ENCODE results near the gene GFPT1.
"Not testable (repeated sequence)": the region's sequence is repeated elsewhere in the genome, so short reads cannot be mapped to it uniquely, and the experiment has no call there.

GFPT1 gene

DNA sequence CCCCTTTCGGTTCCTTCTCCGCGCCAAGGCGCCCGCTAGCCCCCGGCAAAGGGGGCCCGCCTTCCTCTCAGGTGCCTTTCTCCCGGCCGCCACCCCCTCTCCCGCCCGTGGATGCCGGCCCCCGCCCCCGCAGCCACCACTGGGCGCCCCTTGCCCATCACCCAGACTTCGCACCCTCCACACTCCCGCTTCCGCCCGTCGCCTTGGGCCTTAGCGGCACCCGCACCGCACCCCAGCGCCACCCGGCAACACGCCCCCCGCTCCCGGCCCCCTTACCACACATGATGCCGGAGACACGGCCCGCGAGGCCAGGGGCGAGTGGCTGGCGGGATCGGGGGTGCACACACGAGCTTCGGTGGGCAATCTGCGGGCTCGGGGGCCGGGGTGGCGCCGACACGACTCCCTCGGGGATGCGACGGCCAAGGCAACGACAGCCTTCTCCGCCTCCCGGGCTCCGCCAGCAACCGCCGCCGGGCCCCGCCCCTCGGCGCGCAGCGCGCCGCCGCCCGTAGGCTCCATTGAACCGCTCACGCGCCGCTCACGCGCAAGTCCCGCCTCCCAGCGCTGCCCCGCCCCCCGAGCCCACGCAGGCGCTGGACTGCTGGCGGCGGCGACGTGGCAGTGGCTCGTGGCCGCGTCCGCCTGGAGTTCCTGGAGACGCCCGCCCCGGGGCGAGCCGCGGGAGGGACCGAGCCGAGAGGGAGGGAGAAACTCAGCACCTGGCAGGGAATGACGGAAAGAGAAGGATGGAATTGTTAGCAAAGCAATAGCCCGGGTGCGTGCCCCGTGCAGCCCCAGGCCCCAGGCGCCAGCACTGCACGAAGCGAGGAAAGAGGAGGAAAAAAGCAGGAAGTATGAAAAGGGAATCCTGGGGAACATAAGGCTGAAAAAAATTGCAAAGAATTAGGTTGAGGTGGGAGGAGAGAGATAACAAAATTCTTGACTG is at the start of gene GFPT1:
Gene GFPT1, minus strand, starts transcription at position 439 of the 946 bp plus-strand sequence. Its CDS starts 156 bp downstream, at position 283.
- peak; percentile 72 to 84 for DNase-seq

DNA sequence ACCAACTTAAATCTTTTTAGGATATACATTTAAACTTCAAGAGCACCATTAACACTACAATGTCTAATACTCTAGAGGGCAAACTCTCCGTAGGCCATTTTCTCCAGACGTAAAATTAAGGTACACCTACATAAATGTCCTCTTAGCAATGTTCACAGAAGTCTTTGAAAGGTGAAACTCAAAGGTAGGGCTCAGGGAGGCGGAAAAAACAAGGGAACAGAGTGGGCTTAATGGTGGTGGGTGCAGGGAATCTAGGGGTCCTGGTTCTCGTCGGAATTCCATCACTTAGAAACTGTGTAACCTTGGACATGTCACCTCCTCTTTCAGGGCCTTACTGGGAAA is 49.5 kb upstream of the GFPT1 start:
- peak; percentile 25 to 38 for DNase-seq

DNA sequence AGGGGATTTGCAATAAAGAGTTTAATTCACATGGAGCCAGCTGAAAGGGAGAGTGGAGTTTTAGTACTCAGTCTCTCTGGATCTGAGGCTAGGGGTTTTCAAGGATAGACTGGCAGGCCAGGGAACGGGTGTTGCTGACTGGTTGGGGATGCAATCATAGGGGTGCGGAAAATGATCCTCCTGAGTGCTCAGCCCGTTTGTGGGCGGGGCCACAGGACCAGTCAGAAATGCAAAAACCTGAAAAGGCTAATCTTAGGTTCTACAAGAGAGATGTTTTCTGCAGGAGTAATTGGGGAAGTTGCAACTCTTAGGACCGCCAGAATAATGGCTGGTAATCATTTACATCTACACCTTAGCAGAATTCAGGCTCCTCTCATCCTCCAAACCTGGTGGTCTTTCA is 47.7 kb upstream of the GFPT1 start:
- DNase-seq: no peak

DNA sequence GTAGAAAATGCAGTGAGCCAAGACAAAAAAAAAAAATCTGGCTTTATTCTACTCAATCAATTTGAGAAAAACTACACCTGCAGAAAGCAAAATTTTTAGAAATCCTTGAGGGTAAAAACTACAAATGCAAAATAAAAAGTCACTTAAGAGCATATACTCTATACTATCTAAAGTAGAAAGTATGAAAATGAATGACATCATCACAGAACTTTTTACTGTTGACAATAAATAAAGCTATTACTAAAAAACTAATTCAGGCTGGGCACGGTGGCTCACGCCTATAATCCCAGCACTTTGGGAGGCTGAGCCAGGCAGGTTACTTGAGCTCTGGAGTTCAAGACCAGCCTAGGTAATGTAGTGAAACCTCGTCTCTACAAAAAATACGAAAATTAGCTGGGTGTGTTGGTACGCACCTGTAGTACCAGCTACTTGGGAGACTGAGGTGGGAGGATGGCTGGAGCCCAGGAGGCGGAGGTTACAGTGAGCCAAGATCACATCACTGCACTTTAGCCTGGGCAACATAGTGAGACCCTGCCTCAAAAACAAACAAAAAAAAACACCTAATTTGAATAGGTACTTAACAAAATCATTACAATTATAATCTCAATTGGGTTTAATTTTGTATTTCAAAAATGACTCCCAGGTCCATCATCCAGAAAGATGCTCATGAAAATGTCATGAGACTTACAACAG is 42.6 kb upstream of the GFPT1 start:
- DNase-seq: no peak

DNA sequence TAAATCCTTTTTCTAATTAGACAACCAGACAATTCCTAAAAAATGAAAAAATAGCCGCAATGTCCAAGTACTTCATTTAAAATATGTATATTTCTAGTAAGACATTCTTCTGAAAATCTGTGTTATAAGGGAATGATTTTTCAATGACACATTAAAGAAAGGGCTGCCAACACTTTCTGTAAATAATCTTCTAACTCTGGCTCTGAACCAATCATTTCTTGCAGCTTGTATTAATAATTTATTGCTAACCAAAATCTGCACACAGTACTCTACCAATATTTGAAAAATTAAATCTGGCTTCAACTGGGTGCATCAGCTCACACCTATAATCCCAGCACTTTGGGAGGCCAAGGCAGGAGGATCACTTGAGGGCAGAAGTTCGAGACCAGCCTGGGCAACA is 42.0 kb upstream of the GFPT1 start:
- DNase-seq: no peak

DNA sequence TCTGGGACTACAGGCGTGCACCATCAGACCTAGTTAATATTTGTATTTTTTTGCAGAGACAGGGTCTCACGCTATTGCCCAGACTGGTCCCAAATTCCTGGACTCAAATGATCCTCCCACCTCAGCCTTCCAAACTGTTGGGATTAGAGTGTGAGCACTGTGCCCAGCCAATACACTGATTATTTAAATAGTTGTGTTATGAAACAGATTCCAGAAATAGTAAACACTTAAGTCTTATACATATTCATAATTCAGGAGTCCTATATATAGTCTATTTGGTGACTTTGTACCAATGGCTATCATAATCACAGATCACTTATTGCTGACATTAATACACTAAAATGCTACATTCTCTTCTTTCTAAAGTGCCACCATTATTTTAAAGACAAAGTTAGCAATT is 37.4 kb upstream of the GFPT1 start:
- DNase-seq: no peak

DNA sequence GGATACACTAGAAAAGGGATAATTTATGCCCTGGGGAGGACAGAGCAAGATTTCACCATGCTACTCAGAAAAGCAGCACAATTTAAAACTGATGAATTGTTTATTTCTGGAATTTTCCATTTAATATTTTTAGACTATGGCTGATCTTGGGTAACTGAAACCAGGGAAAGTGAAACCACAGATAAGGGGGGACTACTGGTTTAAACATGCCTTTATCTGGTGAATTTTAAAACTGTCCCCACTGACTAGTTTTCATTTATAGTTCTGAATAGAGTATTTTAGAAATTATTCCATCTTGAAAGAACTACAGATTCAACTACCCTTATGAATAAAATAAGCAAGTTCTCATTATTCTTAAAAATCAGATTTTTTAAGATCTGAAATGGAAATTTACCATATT is 35.2 kb upstream of the GFPT1 start:
- DNase-seq: no peak

DNA sequence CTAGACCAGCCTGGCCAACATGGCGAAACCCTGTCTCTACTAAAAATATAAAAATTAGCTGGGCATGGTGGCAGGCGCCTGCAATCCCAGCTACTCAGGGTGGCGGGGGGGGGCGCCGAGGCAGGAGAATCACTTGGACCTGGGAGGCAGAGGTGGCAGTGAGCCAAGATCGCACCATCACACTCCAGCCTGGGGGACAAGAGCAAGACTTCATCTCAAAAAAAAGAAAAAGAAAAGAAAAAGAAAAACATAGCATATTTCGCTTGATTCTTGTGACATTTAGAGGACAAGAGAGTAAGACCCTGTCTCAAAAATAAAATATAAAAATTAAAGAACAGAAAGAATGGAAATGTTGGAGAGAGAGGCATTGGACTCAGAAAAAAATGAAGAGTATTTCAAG is 32.1 kb upstream of the GFPT1 start:
- DNase-seq: not testable (repeated sequence)

DNA sequence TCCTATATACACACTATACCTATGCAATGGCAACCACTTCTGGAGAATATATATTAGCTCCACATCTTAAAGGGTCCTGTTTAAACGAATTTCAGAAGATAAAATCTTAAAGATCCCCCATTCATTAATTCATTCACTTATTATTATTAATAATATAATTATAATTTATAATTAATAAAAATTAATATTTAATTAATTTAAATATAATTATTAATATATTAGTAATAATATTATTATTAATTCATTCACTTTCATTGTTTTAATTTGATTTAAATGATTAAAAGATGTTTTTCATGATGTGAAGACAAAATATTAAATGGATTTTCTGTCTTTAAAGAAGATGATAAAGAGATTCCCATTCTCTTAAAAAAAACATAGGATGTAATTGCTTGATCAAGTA is 29.1 kb upstream of the GFPT1 start:
- no peak for DNase-seq

DNA sequence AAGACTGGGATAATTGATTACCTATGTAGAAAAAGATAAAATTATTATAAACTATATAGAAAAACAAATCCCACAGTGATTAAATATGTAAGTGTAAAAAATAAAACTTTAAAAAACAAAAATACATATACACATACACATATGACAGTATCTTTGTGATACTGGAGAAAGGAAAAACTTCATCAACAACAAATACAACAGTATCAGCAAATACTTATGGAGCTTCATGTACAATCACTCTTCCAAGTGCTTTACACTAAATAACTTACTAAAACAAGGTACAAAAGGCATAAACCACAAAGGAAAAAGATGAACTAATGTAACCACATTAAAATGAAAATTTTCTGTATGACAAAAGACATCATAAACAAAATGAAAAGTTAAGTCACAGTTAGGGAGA is 24.1 kb upstream of the GFPT1 start:
- no peak for DNase-seq

DNA sequence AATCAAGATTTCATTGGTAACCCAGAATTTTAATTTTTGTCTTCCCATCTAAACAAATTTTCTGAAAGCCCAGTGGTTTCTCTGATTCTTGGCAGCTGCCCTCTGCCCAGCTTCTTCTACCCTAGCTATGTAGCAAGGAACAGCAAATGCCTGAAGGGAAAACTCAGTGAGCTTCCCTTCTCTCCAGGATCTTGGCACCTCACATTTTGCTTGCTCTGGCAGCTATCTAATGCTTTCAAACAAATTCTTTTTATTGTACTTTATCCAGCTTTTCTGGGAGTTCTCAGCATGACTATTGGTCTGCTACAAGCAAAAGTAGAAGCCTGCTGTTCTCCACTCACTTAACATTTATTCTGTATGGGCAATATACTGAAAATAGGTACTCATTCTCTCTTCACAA is 18.3 kb upstream of the GFPT1 start:
- no peak for DNase-seq

DNA sequence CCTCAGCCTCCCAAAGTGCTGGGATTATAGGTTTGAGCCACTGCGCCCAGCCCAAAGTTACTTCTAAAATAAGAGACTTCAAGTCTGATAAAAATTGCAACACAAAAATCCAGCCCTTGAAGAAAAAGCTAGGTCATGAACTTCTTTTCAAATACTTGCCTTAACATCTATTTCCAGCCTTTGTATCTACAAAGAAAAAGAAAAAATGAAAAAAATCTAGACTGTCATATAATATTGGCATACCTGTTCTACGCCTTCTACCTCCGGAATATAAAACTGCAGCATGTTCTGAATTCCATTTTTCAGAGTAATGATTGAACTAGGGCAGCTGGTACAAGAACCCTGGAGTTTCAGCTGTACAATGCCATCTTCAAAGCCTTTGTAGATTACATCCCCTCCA is 13.1 kb upstream of the GFPT1 start:
- no peak for DNase-seq

DNA sequence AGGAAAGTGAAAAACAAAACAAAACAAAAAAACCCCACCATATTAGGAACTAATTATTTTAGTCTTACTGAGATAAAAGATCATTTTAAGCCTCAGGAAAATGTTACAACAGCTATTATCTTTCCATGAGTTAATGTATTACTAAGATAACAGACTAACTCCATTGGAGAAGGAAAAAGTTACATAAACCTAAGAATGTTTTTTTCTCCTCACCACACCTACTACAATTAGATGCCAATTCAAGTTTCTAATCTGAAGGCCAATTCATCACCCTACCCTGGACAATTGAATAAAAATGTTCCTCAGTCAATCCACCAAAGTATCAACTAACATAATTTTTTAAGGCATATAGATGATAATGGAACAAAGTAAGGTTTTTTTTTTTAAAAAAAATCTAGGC is 10.2 kb upstream of the GFPT1 start:
- DNase-seq: no peak

DNA sequence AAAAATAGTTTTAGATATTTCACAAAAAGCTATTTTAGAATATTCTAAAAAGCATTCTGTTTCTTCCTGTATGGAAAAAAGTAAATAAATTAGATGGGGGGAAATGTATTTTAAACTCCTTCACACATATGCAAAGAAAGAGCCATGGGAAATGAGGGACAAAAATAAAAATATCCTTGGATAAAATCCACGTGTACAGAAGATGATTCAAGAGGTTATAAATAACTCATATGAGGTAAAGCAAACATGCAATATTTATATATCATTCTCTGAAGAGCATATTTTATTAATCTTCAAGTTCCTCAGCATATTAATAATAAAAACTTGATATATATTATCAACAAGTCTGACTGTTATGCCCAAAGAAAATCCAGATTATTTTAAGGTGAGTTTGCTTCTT is 8.8 kb upstream of the GFPT1 start:
- DNase-seq: no peak

DNA sequence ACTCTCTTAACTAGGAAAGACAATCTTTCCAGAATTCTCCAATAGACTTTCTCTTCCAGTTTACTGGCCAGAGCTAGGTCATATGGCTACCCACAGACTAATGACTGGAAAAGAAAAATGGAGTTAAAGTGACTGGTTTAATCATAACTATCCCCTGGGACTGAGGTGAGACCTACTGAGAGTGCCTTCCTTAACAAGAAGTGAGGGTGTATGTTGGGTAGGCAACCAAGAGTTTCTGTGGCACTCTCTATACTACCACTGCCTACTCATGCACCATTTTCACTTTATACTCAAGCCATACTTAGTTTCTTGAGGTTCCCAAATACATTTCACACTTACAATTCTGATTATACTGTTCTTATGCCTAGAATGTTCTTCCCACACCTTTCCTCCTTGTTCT is 6.9 kb upstream of the GFPT1 start:
- no peak for DNase-seq

DNA sequence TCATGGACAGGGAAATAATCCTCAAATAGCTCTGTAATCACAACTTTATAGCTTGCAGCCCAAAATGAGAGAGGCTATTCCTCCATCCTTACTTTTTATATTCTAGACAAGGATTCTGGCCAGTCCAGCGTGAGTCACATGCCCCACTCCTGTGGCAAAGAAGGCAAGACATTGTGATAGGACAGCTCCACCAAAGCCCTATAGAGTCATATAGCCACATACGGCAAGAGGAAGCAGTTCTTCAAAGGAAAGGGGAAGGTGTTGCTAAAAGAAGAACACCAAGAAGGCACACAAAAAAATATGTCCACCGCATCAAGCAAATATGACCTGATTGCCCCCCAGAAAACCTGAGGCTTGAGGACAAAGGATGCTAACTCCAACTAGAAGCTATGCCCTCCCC is 3.4 kb upstream of the GFPT1 start:
- peak; percentile 71 to 74 for DNase-seq

DNA sequence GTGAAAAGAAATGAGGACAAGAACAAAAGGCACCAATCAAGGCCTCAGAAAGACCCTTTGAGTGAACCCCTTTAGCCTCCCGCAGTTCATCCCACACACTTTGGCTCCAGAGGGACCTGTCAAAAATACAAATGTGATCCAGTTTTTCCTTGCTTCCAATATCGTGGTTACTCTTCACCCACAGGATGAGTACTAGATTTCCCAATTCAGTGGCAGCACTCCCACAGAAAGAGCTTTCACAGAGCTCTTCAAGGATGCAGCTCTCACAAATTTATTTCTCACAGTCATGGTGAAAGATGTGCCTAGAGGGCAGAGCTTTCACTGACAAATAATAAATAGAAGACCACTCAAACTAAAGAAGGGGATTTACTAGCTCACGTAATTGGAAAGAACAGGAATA is 3.0 kb upstream of the GFPT1 start:
- no peak for DNase-seq

DNA sequence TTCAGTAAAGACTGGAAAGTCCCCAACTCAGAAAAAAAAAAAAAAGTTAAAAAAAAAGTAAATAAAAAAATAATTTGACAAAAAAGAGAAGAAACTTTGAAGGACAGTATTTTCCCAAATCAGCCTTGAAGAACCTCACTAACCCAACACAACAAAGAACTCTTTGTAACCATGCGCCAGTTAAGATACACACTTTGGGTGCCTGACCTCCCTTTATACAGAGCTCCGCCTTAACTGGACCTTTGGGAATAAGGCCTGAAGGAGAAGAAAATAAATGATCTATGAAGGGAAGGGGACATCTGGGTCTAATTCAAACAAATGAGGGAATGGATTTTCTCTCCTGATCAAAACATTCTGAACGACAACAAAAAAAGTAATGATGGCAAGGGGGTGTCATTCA is 2.2 kb upstream of the GFPT1 start:
- no peak for DNase-seq

DNA sequence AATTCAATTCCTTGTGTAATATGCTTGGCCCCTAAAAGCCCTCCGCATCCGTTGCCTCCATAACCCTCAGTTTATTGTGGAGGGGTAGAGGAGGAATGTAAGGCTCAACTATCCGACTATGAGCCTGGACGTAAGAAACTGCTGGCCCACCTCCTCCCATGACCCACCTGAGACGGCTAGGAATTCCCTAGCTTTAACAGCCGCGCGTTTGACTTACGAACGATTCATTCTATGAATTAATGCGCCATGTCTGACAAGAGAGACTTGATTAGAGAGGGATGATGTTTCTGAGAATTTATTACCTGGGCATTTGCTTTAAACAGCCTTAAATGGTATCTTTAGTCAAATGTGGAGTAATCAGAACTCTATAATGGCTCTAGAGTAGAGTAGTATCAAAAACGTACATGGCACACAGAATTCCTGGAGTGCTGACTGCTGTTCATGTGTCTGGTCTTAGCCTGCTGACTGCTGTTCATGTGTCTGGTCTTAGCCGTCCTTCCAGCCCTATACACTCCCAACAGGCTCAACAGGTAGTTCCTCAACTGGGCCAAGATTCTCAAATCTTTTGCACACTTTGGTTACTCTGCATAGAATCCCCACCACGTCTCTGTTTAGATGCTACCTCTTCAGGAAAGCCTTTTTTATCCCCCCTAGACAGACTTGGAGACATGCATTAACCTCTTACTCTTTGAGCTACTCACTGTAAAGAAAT is 899 bp upstream of the GFPT1 start:
- DNase-seq: no peak

DNA sequence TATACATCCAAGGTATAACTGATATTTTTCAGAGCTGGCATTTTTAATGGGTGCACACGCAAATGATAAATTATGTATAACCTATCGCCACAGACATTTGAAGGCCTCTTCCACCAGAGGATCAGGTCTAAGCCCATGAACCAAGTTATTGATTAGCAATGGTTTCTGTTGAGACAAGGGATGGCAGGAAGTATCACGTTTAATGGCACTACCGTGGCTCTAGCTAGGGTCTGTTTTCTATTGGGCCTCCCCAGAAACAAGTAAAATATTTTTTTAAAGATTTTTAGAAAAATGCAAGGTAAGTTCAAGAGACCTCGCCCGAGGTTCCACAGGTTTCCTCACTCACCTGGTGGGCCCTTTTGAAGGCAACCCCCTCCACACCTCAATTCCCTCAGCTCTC is 667 bp downstream of the GFPT1 start:
- no peak for DNase-seq

DNA sequence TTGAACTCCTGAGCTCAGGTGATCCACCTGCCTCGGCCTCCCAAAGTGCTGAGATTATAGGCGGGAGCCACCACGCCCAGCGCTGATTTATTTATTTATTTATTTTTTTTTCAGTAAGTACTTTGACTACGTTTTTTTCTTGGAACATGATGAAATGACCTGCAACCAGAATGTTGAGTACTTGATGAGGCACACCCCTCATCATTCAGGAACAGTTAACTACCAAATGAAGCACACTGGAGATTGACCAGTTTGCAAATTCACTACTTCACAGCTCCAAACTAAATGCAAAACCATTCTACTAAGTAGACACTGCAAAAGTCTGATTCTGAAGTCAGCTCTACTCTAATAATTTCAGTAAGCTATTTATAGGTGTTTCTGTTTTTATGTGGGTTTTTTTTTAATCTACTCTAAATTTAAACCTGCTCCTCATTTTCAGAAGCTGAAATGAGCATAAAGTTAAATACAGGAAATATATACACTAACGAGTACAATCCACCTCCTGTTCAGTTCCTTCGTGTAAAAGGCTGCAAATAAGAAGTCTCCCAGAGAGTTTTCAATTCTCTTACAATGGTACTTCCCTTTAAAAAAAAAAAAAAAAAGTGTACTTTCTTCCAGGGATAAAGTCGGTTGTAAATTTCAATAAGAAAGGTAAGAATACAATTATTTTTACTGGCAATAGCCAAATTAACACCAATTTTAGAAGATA is 1.4 kb downstream of the GFPT1 start:
- DNase-seq: peak in 1 of 2 experiments; percentile 14

DNA sequence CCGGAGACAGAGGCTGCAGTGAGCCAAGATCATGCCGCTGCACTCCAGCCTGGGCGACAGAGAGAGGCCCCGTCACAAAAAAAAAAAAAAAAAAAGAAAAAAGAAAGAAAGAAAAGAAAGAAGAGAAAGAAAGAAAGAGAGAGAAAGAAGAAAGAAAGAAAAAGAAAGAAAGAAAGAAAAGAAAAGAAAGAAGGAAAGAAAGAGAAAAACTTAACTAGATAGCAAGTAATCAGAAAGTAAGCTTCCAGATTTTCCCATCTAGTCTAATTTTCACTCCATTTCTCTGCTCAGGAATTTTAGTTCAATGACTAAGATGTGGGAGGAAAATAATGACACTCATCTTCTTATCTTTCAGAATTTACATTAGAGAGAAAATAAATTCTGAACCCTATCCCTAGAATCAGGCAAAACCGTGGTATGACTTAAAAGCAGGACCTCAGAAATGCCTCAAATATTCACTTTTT is 2.4 kb downstream of the GFPT1 start:
- no peak for DNase-seq
